Measurements from ENCODE around the gene DAPK2.

GRCh38 chr15:63892794-63893441 lies 153.4 kb downstream of the DAPK2 start:
- TF ChIP-seq CTCF (IDR thresholded peaks at IDR 0.05) (no peak), POLR2A (IDR thresholded peaks at IDR 0.05) (no peak), EP300 (IDR thresholded peaks at IDR 0.05) (no peak)
